Subcutaneous abdominal adipose tissue (tissue), 5 donors: ENCODE measurements around the gene DNAH2.

Experiments
- H3K27ac ChIP-seq: one replicate; pipeline ENCODE4 v1.7.0; 2013; ENCODE audit warnings: low read depth, mild to moderate bottlenecking, inconsistent platforms, low read length, moderate library complexity
- H3K27me3 ChIP-seq, 5 donors: one replicate each; pipeline ENCODE4 v1.7.0; 2013; ENCODE audit warnings: low read length in 5 of 5, inconsistent platforms in 1 of 5; ENCODE audit not compliant: control insufficient read depth in 5 of 5, insufficient read depth in 4 of 5
- H3K36me3 ChIP-seq, 5 donors: one replicate each; pipeline ENCODE4 v1.7.0; 2013; ENCODE audit warnings: low read length in 5 of 5; ENCODE audit not compliant: control insufficient read depth in 5 of 5, insufficient read depth in 5 of 5
- H3K4me1 ChIP-seq, 5 donors: one replicate each; pipeline ENCODE4 v1.7.0; 2013; ENCODE audit warnings: low read length in 5 of 5, mild to moderate bottlenecking in 3 of 5, moderate library complexity in 1 of 5; ENCODE audit not compliant: control insufficient read depth in 5 of 5, insufficient read depth in 5 of 5
- H3K4me3 ChIP-seq, 5 donors: one replicate each; pipeline ENCODE4 v1.7.0; 2013; ENCODE audit warnings: low read length in 5 of 5, low read depth in 1 of 5
- H3K9ac ChIP-seq, 5 donors: one replicate each; pipeline ENCODE4 v1.7.0; 2013; ENCODE audit warnings: low read length in 5 of 5, mild to moderate bottlenecking in 4 of 5, moderate library complexity in 3 of 5
- H3K9me3 ChIP-seq, 5 donors: one replicate each; pipeline ENCODE4 v1.7.0; 2013; ENCODE audit warnings: low read length in 5 of 5; ENCODE audit not compliant: control insufficient read depth in 5 of 5
- donor health status: healthy.
- donor health status: healthy.
- donor health status: healthy.
- donor health status: healthy.
- donor health status: healthy.

The DNAH2 gene

GRCh38 chr17:7882068-7882467 is 164.5 kb downstream of the DNAH2 start:
- Histone ChIP-seq H3K9me3 (no peaks in the 10 kb centered on the region), H3K27me3 (peaks cover 0 to 13% (median 6%) of the 10 kb centered on the region in 5 donors), H3K4me1 (peaks cover 0 to 32% (median 20%) of the 10 kb centered on the region in 5 donors), H3K9ac (no peak overlapping the region), H3K4me3 (no peak overlapping the region), H3K27ac (no peak overlapping the region), H3K36me3 (peaks cover 0 to 20% (median 4%) of the 10 kb centered on the region in 5 donors)

DNA sequence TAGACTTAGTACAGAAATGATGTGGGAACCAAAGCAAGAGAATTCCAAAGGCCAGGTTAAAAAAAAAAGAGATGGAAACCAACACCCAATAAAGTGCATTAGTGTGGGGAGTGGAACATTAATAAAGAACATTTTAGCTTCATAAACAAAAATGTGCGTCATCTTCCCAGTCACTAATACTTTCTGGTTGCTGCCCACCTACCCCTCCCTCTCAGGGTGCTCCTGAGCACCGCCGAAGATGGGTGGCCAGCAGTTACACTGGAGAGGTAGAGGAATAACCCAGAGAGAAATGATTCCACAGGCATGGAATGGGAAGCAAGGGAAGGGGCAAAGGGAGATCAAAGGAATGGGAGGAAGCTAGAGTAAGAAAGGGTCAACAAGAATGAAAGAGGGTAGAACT is 165.1 kb downstream of the DNAH2 start:
- no peaks in the 10 kb centered on the region for H3K9me3 ChIP-seq
- peaks cover 0 to 38% (median 25%) of the 10 kb centered on the region in 5 donors for H3K4me1 ChIP-seq
- H3K27me3 ChIP-seq: peaks cover 0 to 13% (median 6%) of the 10 kb centered on the region in 5 donors
- no peak overlapping the region for H3K9ac ChIP-seq
- peaks cover 0 to 20% (median 4%) of the 10 kb centered on the region in 5 donors for H3K36me3 ChIP-seq
- H3K4me3 ChIP-seq: no peak overlapping the region
- no peak overlapping the region for H3K27ac ChIP-seq
